HepG2 (cell line): ENCODE data around the gene TMCC2. TPM values are rescaled to one million over a fixed set of nuclear protein-coding genes. Genes with fewer than 3 reads are reported as not detected.

Source experiments
- E2F5 ChIP-seq: sonication (generic); formaldehyde crosslinking; conservative IDR thresholded peaks from 2 replicates; pipeline ENCODE4 v1.4.0; 2020; ENCODE audit warnings: missing genetic modification reagents
- EEA1 ChIP-seq: sonication (generic); formaldehyde crosslinking; IDR thresholded peaks from 2 replicates; pipeline ENCODE4 v1.5.1; 2020; ENCODE audit warnings: mild to moderate bottlenecking, missing genetic modification reagents, borderline replicate concordance
- PBX2 ChIP-seq: IDR thresholded peaks from 2 replicates; pipeline ENCODE4 v1.6.1; 2016; ENCODE audit warnings: control low read depth
- RCOR2 ChIP-seq: IDR thresholded peaks from 2 replicates; pipeline ENCODE4 v1.6.1; 2016; ENCODE audit warnings: missing biosample characterization, missing genetic modification reagents
- RERE ChIP-seq: IDR thresholded peaks from 2 replicates; pipeline ENCODE4 v1.6.1; 2016; ENCODE audit warnings: low read depth, missing genetic modification reagents, missing compliant biosample characterization
- SP140L ChIP-seq: sonication (generic); formaldehyde crosslinking; IDR thresholded peaks from 2 replicates; pipeline ENCODE4 v1.4.0; 2020; ENCODE audit warnings: missing genetic modification reagents, borderline replicate concordance
- ZBTB2 ChIP-seq: sonication (generic); formaldehyde crosslinking; IDR thresholded peaks from 2 replicates; pipeline ENCODE4 v1.8.0; 2022; ENCODE audit warnings: low read depth, missing genetic modification reagents
- ZMYM3 ChIP-seq: sonication (generic); formaldehyde crosslinking; IDR thresholded peaks from 2 replicates; pipeline ENCODE4 v1.5.1; 2020; ENCODE audit warnings: mild to moderate bottlenecking, missing genetic modification reagents
- ZNF407 ChIP-seq: sonication (generic); formaldehyde crosslinking; IDR thresholded peaks from one replicate; pipeline ENCODE4 v1.5.1; 2020; ENCODE audit warnings: mild to moderate bottlenecking, missing genetic modification reagents; ENCODE audit errors: not compliant biosample characterization
- ZSCAN25 ChIP-seq: sonication (generic); formaldehyde crosslinking; IDR thresholded peaks from 2 replicates; pipeline ENCODE4 v1.8.0; 2022; ENCODE audit warnings: mild to moderate bottlenecking, missing genetic modification reagents
- polyA plus RNA-seq, 8 experiments: library from polyadenylated mRNA; depleted of rRNA in 3 of 8; stranded (reverse) in 7 of 8; unstranded in 1 of 8; fragments of >200 nt; fragmentation: Illumina TruSeq in 4 of 8; extraction: Trizol in 4 of 8; gene quantifications; 2 replicates each; pipeline versions ENCODE4 v1.2.1 to v1.2.3, GENCODE V29; 2011 to 2016; ENCODE audit warnings: low read depth in 4 of 8, missing spikeins in 1 of 8, mixed read lengths in 1 of 8; ENCODE audit not compliant: insufficient read depth in 1 of 8
- total RNA-seq, 5 experiments: library from RNA; depleted of rRNA; stranded (reverse); fragments of >200 nt; fragmentation: Illumina TruSeq; extraction: Trizol; gene quantifications; 2 replicates each; pipeline ENCODE4 v1.2.3, GENCODE V29; 2016; ENCODE audit warnings: low read depth in 1 of 5

The TMCC2 gene
- total and polyA plus RNA-seq, 2 of the 13 experiments (the other 11 are each of a cell fraction or from before 2014, with no cell fraction given) = 0.12 to 0.24 TPM

- TF ChIP-seq RERE (0 out of 2 replicates have a peak, but pooled peaks have one; percentile 60), E2F5 (CRISPR knock-in tag) (no peak), ZSCAN25 (CRISPR knock-in tag) (peak; percentile 79; the same call in 1 of the 2 replicates), PBX2 (CRISPR knock-in tag) (peak; percentile 59), ZMYM3 (peak; percentile 87), ZBTB2 (CRISPR knock-in tag) (no peak), EEA1 (CRISPR knock-in tag) (no peak), RCOR2 (CRISPR knock-in tag) (peak; percentile 29; the same call in 1 of the 2 replicates), ZNF407 (CRISPR knock-in tag) (no peak), SP140L (CRISPR knock-in tag) (no peak)
Measured at GRCh38 chr1:205284420-205285144, 56.8 kb downstream of the TMCC2 start (continued).
